SKM-1 (cell line): Measurements from ENCODE around the gene ATP2A2.
"Not testable (repeated sequence)": the region's sequence is repeated elsewhere in the genome, so short reads cannot be mapped to it uniquely, and the experiment has no call there.

ENCODE experiments used
- DNase-seq: peaks from one replicate; lab custom pipeline; 2025; ENCODE audit not compliant: unreplicated experiment; lab: John Stamatoyannopoulos, UW

Gene ATP2A2

DNA sequence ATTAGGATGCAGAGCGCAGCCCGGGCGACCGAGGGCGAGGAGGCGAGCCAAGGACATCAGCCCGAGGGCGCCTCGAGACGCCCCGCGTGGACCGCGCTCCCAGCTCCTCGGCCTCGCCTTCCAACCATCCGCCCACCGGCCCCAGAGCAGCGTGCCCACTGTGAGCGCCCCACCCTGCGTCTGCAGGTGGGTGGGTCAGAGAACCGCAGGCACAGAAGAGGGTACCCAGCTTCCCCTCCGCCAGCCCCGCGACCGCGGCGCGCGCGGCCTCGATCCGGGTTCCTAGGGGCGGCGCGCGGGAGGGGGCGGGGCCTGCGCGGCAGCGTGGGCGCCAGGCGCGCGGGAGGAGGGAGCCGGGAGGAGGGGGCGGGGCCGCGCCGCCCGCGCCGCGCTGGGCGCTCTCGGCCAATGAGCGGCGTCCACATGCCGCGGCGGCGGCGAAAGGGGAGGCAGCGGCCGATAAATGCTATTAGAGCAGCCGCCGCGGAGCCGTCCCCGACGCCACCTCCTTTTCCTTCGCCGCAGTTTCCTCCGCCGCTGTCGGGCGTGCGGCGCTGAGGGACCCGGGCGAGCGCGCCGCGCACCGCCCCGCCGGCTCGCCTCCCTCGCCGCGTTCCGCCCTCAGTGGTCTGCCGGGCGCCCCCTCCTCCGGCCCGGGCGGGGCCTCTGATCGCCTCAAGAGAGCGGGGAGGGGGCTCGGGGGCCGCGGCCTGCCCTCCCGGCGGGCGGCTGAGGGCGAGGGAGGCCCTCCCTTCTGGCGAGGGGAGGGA is at the start of gene ATP2A2:
TSS of gene ATP2A2 (plus strand) at position 469 of the 770 bp plus-strand sequence. CDS start 543 bp downstream, outside the sequence.
- DNase-seq, result peak; percentile 46

- no peak for DNase-seq
Measured at GRCh38 chr12:110233212-110233903, 47.7 kb upstream of the ATP2A2 start.

GRCh38 chr12:110234331-110234751 is 46.7 kb upstream of the ATP2A2 start:
- DNase-seq, result no peak

GRCh38 chr12:110234755-110235154 is 46.3 kb upstream of the ATP2A2 start:
- DNase-seq, result peak; percentile 40

- DNase-seq, result no peak
Measured at GRCh38 chr12:110235383-110235782, 45.7 kb upstream of the ATP2A2 start.

- DNase-seq, result no peak
Measured at GRCh38 chr12:110243227-110243626, 37.8 kb upstream of the ATP2A2 start.

DNA sequence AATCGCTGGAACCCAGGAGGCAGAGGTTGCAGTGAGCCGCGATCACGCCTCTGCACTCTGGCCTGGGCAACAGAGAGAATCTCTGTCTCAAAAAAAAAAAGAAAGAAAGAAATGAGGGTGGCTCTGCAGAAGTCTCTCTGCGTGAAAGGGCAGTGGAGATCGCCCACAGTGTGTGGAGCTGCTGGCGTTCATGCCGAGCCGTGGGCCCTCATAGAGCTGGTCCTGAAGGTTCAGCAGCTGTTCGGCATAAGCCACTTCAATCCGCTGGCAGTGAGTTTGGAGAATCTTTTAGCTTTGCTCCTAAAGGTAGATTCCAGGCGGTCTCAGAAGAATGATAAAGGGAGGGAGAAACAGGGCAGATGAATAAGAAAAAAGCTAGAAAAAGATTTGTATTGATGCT is 36.7 kb upstream of the ATP2A2 start:
- no peak for DNase-seq

GRCh38 chr12:110244829-110245228 is 36.2 kb upstream of the ATP2A2 start:
- DNase-seq, result no peak

GRCh38 chr12:110245369-110245772 is 35.7 kb upstream of the ATP2A2 start:
- DNase-seq, result no peak

DNA sequence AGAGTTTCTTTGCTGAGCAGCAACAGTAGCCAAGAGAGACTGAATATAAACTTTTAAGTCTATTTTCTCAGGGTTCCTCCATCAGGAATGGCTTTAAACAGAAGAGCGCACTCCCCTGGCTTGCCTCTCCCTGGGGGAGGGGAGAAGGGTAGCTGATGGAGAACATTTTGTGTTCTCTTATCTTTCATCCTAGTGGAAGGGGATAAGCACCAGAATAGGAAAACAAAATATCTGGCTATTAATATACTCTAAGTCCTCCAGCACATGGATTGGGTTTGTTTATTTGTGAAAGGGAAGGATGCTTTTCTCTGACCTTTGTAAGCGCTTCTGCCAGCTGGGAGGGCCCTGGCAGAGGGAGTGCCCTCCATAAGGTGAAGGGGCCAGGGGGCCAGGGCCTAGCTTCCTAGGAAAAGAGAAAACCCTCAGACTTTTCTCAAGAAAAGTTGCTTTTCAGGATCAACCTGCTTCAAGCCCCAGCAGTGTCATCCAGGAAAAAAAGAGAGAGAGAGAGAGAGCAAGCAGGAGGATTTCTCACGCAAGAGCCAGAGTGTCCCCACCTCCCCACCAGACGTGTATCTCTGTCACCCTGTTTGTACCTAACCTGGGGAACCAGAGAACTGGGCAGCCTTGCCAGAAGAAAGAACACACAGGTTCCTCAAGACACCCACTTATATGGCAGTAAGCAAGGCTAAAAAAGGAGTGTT is 34.3 kb upstream of the ATP2A2 start:
- DNase-seq, result no peak

- DNase-seq, result no peak
Measured at GRCh38 chr12:110247340-110248095, 33.5 kb upstream of the ATP2A2 start.

- DNase-seq, result no peak
Measured at GRCh38 chr12:110248096-110248447, 33.0 kb upstream of the ATP2A2 start.

GRCh38 chr12:110249105-110249504 is 31.9 kb upstream of the ATP2A2 start:
- DNase-seq, result no peak

- DNase-seq, result no peak
Measured at GRCh38 chr12:110249716-110250225, 31.3 kb upstream of the ATP2A2 start.

DNA sequence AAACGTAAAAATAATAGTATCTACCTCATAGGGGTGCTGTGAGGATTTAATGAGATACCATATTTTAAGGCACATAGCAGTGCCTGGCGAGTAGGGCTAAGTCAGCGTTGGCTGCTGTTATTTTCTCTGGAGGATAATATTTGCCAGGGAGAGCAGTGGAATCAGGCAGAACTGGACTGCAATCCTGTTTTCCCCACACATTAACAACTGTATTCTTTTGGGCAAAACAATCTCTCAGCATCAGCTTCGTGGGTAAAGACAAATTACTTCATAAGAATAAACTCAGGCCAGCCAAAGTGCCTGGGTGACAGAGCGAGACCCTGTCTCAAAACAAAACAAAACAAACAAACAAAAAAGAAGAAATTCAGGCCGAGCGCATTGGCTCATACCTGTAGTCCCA is 29.7 kb upstream of the ATP2A2 start:
- no peak for DNase-seq

DNA sequence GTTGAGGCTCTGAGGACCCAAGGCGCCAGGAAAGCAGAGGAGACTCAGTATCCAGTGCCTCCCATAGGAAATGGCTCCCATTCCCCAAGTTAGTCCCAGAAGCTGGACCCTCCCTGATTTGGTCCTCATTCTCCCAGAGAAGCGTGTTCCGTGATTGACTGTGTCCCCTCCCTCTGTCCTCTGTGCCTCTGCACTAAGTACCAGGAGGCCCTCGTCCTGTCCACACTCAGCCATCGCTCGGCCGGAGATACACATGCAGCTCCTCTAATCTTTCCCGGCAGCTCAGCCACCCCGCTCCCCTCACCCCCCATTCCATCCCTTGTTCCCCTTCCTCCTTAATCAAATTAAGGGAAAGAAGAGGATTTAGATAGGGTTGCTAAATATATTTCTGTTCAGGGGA is 28.3 kb upstream of the ATP2A2 start:
- DNase-seq, result no peak

GRCh38 chr12:110253176-110253575 is 27.9 kb upstream of the ATP2A2 start:
- no peak for DNase-seq

DNA sequence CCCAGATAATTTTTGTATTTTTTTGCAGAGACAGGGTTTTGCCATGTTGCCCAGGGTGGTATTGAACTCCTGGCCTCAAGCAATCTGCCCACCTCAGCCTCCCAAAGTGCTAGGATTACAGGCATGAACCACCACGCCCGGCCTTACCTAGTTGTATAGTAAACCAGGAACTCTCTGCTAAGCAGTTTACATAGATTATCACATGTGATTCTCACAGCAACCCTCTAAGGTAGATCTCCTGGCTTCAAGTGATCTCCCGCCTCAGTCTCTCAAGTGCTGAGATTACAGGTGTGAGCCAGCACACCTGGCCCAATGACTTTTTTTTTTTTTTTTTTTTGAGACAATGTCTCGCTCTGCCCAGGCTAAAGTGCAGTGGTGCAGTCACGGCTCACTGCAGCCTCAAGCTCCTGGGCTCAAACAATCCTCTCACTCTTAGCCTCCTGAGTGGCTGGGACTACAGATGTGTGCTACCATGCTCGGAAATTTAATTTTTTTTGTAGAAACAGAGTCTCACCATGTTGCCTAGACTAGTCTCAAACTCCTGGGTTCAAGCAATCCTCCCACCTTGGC is 26.0 kb upstream of the ATP2A2 start:
- no peak for DNase-seq

DNA sequence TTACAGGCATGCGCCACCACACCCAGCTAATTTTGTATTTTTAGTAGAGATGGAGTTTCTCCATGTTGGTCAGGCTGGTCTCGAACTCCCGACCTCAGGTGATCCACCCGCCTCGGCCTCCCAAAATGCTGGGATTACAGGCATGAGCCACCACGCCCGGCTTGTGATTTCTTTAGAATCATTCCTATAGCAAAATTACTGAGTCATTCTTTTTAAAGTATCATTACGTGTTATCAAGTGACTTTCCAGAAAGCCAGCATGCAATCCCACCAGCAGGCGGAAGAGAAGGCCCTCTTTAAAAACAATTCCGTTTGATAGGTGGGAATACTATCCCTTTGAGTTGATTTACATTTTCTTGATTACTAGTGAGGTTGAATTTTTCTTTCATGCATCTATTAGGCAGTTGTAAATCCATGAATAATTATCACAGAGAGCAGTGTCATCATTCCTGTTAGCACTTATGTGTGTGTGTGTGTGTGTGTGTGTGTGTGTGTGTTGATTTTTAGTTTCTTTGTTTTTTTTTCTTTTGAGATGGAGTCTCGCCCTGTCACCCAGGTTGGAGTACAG is 25.1 kb upstream of the ATP2A2 start:
- not testable (repeated sequence) for DNase-seq

DNA sequence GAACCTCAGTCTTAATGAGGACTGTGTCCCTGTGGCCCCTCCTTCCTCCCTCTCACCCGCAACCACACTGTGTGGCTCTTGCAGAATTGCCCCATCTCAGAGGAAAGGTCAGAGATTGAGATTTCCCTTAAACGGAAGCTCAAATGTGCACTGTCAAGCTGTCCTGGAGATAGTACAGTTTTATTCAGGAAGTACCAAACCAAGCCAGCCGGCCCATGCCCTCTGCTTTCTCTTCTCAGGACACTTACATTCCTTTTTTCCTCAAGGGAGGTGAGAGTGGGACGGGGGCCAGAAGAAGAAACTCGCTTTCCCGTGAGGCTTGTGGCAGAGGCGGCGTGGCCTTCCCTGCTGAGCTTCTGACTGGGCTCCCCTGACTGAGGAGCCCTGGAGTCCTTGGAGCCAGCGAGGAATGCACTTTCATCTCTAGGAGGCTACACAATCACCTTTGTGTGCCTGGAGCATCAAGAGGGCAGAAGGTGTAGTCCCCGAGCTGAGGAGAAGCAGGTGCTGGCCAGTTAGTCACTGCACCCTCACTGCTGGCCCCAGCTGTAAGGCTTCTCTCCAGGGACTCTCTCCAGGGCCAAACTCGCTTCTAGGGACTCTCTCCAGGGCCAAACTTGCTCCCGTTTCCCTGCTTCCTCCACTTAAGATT is 24.1 kb upstream of the ATP2A2 start:
- DNase-seq, result peak; percentile 55
